GM06990 (cell line): Measurements from ENCODE around the gene CFAP57.

ENCODE experiments used
- DNase-seq: peaks from one replicate; pipeline ENCODE4 v3.0.0-alpha.2; 2011; ENCODE audit not compliant: insufficient read length; ENCODE audit errors: extremely low read depth
- H3K27me3 ChIP-seq: replicated peaks from 2 replicates; pipeline ENCODE4 v1.6.0; 2011; ENCODE audit warnings: low read length; ENCODE audit not compliant: control insufficient read depth, insufficient read depth
- H3K36me3 ChIP-seq: 2 replicates; pipeline ENCODE4 v1.5.1; 2011; ENCODE audit warnings: low read length; ENCODE audit not compliant: control insufficient read depth, insufficient read depth
- H3K4me3 ChIP-seq: replicated peaks from 2 replicates; pipeline ENCODE4 v1.5.1; 2011; ENCODE audit warnings: low read depth, mild to moderate bottlenecking, control low read depth, low read length
- CTCF ChIP-seq: IDR thresholded peaks from 2 replicates; pipeline ENCODE4 v1.5.1; 2011; ENCODE audit warnings: low read length, control low read depth, mild to moderate bottlenecking, inconsistent platforms; ENCODE audit not compliant: insufficient read depth, poor library complexity, severe bottlenecking

Gene CFAP57

GRCh38 chr1:43256675-43257570, 84.8 kb downstream of the CFAP57 start:
- TF ChIP-seq CTCF, result no peak
- Histone ChIP-seq H3K27me3 (no peaks in the 10 kb centered on the region), H3K36me3 (no peaks in the 10 kb centered on the region; the same call in 1 of the 2 replicates), H3K4me3 (no peak overlapping the region)
- no peak for DNase-seq

GRCh38 chr1:43258370-43258769, 86.2 kb downstream of the CFAP57 start:
- H3K4me3 ChIP-seq, result no peak overlapping the region
- no peaks in the 10 kb centered on the region for H3K27me3 ChIP-seq
- no peak for DNase-seq
- TF ChIP-seq CTCF, result no peak
- no peaks in the 10 kb centered on the region; the same call in 1 of the 2 replicates for H3K36me3 ChIP-seq

- DNase-seq, result no peak
- H3K27me3 ChIP-seq, result no peaks in the 10 kb centered on the region; the same call in 1 of the 2 replicates
- no peak overlapping the region for H3K4me3 ChIP-seq
- no peak for TF ChIP-seq CTCF
- H3K36me3 ChIP-seq, result no peaks in the 10 kb centered on the region
Observed at GRCh38 chr1:43265431-43265830, 93.3 kb downstream of the CFAP57 start.

- Histone ChIP-seq H3K36me3 (no peaks in the 10 kb centered on the region), H3K27me3 (no peaks in the 10 kb centered on the region; the same call in 1 of the 2 replicates), H3K4me3 (no peak overlapping the region)
- no peak for DNase-seq
- no peak for TF ChIP-seq CTCF
Observed at GRCh38 chr1:43266881-43267280, 94.8 kb downstream of the CFAP57 start.

GRCh38 chr1:43267291-43267805, 95.2 kb downstream of the CFAP57 start:
- DNase-seq, result no peak
- no peak for TF ChIP-seq CTCF

More at GRCh38 chr1:43267291-43267805, 95.2 kb downstream of the CFAP57 start:
- Histone ChIP-seq H3K4me3 (no peak overlapping the region), H3K36me3 (no peaks in the 10 kb centered on the region), H3K27me3 (no peaks in the 10 kb centered on the region; the same call in 1 of the 2 replicates)
